Measurements from ENCODE around the gene LDB2. TPM values are rescaled to one million over a fixed set of nuclear protein-coding genes. Genes with fewer than 3 reads are reported as not detected.

The LDB2 gene
- total and polyA plus RNA-seq, 2 of the 8 experiments (the other 6 are each of a cell fraction or from before 2014, with no cell fraction given): 57.0 to 140 TPM

DNA sequence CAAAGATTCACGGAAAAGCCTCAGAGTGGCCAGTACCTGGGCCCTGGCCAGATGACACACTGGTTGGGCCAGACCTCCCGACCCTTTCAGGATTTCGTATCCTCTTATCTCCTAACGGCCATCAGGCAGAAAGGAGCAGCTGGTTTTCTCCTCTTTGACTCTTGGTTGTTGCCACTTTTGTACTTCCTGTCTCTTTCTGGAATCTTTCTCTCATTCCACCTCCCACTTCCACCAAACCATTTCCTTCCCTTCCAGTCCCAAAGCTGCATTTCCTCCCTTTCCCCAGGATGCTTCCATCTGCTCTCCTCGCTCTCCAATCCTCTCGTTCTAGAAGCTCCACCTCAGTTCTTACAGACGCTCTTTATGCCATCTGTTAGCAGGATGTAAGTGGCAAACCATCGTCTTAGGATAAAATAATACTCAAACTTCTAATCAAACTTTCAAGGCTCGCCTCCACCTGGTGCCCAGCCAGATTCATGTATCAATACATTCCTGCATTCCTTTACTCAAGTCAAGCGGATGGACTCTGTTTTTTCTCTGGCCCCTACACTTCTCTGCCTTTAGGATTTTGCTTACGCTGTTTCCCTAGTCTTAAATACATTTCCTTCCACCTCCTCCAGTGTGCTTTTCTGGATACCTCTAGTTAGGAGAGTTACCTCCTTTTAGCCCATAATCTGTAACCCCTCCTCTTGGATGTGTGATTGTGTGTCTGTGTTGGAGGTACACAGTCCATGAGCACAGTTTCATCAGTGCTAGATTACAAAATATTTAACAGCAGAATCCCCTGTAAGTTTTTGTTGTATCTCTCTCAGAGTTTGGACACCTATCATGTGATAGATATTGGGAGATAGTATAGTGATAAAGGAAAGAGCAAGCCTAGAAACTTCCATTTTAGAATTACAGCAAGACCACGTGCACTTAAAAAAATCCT lies 70.4 kb downstream of the LDB2 start:
- no peak overlapping the region for H3K56ac ChIP-seq (replicated peaks; ENCODE audit: insufficient read length, low read depth, low read length)
- H3K4ac ChIP-seq (replicated peaks; ENCODE audit: insufficient read length, low read depth, low read length): peak overlapping the region; percentile 7
- H3K4me2 ChIP-seq (ENCODE audit: insufficient read depth in 1 of 2, low read depth in 2 of 2, low read length in 2 of 2): no peak overlapping the region; a peak in 1 of 4 replicates
- ChIA-PET CTCF (ENCODE audit: partially characterized antibody) (interaction anchor here (0.9 to 2.3 kb wide), 3 partner anchors 10 to 21 kb away, joined by 5 to 12 read pairs (median 5); no protein-coding TSS in a partner anchor), POLR2A (ENCODE audit: partially characterized antibody) (interaction anchor here (1.7 kb wide), 1 partner anchor 10 kb away, joined by 6 read pairs; no protein-coding TSS in a partner anchor)
- H2BK120ac ChIP-seq (replicated peaks; ENCODE audit: low read depth, low read length): peak overlapping the region; percentile 4
- H2BK12ac ChIP-seq (ENCODE audit: low read depth, low read length): 0 out of 2 replicates have a peak overlapping the region, but pooled peaks have one; percentile 32
- H3K18ac ChIP-seq (ENCODE audit: extremely low read depth, low read length): no peak overlapping the region
- H3K27ac ChIP-seq (ENCODE audit: low read depth, low read length): no peak overlapping the region
- peaks cover 10 to 22% (median 16%) of the 10 kb centered on the region in 4 experiments for H3K4me1 ChIP-seq (replicated peaks in 1 of 4; ENCODE audit: control insufficient read depth in 3 of 4, insufficient read depth in 4 of 4, low read length in 3 of 4)
- 85% methylated on average over 12 of the region's 12 CpGs; no CpG with 5 or more reads in 1 of the 2 experiments for WGBS, 2 experiments (ENCODE audit: extremely low coverage in 1 of 2, insufficient coverage in 1 of 2, insufficient read length in 1 of 2, insufficient replicate concordance in 2 of 2, low coverage in 1 of 2, low lambda C conversion rate in 2 of 2, missing lambda C conversion rate in 1 of 2)
- FAIRE-seq: no peak
- no peak overlapping the region; a peak in 2 of 7 replicates for H3K9ac ChIP-seq (replicated peaks in 1 of 4; ENCODE audit: extremely low read depth in 1 of 4, low read depth in 3 of 4, low read length in 3 of 4)
- no peaks in the 10 kb centered on the region for H3K9me3 ChIP-seq (ENCODE audit: insufficient read depth in 2 of 2, low read depth in 1 of 2, low read length in 1 of 2)
- H3K4me3 ChIP-seq (ENCODE audit: extremely low read depth in 1 of 4, insufficient read depth in 2 of 4, low read depth in 3 of 4, low read length in 4 of 4): no peak overlapping the region
- no peaks in the 10 kb centered on the region for H4K20me1 ChIP-seq (replicated peaks in 1 of 2; ENCODE audit: control insufficient read depth in 1 of 2, insufficient read depth in 2 of 2, low read length in 2 of 2)
- no peak overlapping the region for H3K14ac ChIP-seq (ENCODE audit: insufficient read length)
- H2AFZ ChIP-seq (ENCODE audit: low read length): no peak overlapping the region
- no peak for DNase-seq (ENCODE audit: low read depth in 1 of 2, low spot score in 2 of 2)
- no peak overlapping the region for H4K8ac ChIP-seq (ENCODE audit: extremely low read depth, insufficient read depth, low read length)
- peak overlapping the region; percentile 25 for H4K91ac ChIP-seq (replicated peaks; ENCODE audit: insufficient read length, low read length)
- H3K23me2 ChIP-seq (ENCODE audit: low read depth, low read length): no peaks in the 10 kb centered on the region
- H4K5ac ChIP-seq (ENCODE audit: insufficient read length, low read depth, low read length): no peak overlapping the region
- H2BK15ac ChIP-seq (ENCODE audit: low read length): no peak overlapping the region
- peaks cover 3 to 9% of the 10 kb centered on the region in 2 experiments; a peak in 2 of 4 replicates for H3K79me2 ChIP-seq (ENCODE audit: control insufficient read depth in 1 of 2, insufficient read depth in 2 of 2, low read length in 2 of 2)
- no peaks in the 10 kb centered on the region for H3K27me3 ChIP-seq (replicated peaks in 1 of 4; ENCODE audit: control insufficient read depth in 3 of 4, extremely low read depth in 1 of 4, insufficient read depth in 3 of 4, low read length in 3 of 4)
- H2BK5ac ChIP-seq (ENCODE audit: low read depth, low read length): peak overlapping the region; percentile 67; the same call in 1 of the 2 replicates
- no peaks in the 10 kb centered on the region; the same call in 1 of the 2 replicates for H3K79me1 ChIP-seq (ENCODE audit: low read depth, low read length)
- no peak overlapping the region for H2AK5ac ChIP-seq (ENCODE audit: low read depth, low read length)
- TF ChIP-seq MAFK (IDR thresholded peaks at IDR 0.05; ENCODE audit: low read depth, low read length): no peak
- TF ChIP-seq TEAD4 (IDR thresholded peaks at IDR 0.05; ENCODE audit: low read depth, low read length): 0 out of 2 replicates have a peak, but pooled peaks have one; percentile 21
- no peaks in the 10 kb centered on the region; a peak in 1 of 8 replicates for H3K36me3 ChIP-seq (ENCODE audit: control insufficient read depth in 2 of 4, insufficient read depth in 4 of 4, low read length in 3 of 4)
- H2BK20ac ChIP-seq (ENCODE audit: low read length): peak overlapping the region; percentile 76; the same call in 1 of the 2 replicates
- no peak overlapping the region for H3K23ac ChIP-seq (ENCODE audit: insufficient read length)

Measured in H1 (cell line).